ENCODE data around the gene RPGRIP1L. TPM values are rescaled to one million over a fixed set of nuclear protein-coding genes. Genes with fewer than 3 reads are reported as not detected.

The RPGRIP1L gene
- total RNA-seq, 3 donors from 2014 or later (not counting 1 experiment from before 2014, with no cell fraction given) = 2.3 to 3.0 (median 2.6) TPM

- no peak for DNase-seq
- Mint-ChIP-seq H3K9me3 (no peaks in the 10 kb centered on the region), H3K4me1 (no peaks in the 10 kb centered on the region), H3K27ac (no peak overlapping the region), H3K27me3 (ENCODE audit: low read depth in 2 of 2) (peaks cover 0 to 17% of the 10 kb centered on the region in 2 donors), H3K36me3 (no peaks in the 10 kb centered on the region), H3K4me3 (no peak overlapping the region)
- H3K27me3 ChIP-seq (ENCODE audit: control insufficient read depth, insufficient read depth, low read length) = no peaks in the 10 kb centered on the region
- intact Hi-C loops (cut with micrococcal nuclease) = no loop called here
- TF ChIP-seq CTCF (IDR thresholded peaks at IDR 0.05) = no peak
- 90% methylated on average over 2 of the region's 3 CpGs for WGBS (ENCODE audit: insufficient coverage)
- no peak overlapping the region for H3K4me3 ChIP-seq (ENCODE audit: low read length)
- no peak overlapping the region for H3K27ac ChIP-seq (ENCODE audit: low read length)
- no peaks in the 10 kb centered on the region for H3K4me1 ChIP-seq (ENCODE audit: control insufficient read depth, insufficient read depth, low read length)
- no peaks in the 10 kb centered on the region for H3K36me3 ChIP-seq (ENCODE audit: control insufficient read depth, insufficient read depth, low read length)
- no peaks in the 10 kb centered on the region for H3K9me3 ChIP-seq (ENCODE audit: control insufficient read depth, insufficient read depth, low read length)
- ATAC-seq = no peak
Measured at GRCh38 chr16:53588081-53588648, 115.5 kb downstream of the RPGRIP1L start.

GRCh38 chr16:53583401-53583800, 120.3 kb downstream of the RPGRIP1L start:
- H3K27ac ChIP-seq (ENCODE audit: low read length) = no peak overlapping the region
- Mint-ChIP-seq H3K4me3 (no peak overlapping the region), H3K4me1 (no peaks in the 10 kb centered on the region), H3K9me3 (no peaks in the 10 kb centered on the region), H3K27me3 (ENCODE audit: low read depth in 2 of 2) (peaks cover 2 to 10% of the 10 kb centered on the region in 2 donors), H3K36me3 (no peaks in the 10 kb centered on the region), H3K27ac (no peak overlapping the region)
- no peaks in the 10 kb centered on the region for H3K36me3 ChIP-seq (ENCODE audit: control insufficient read depth, insufficient read depth, low read length)
- intact Hi-C loops (cut with micrococcal nuclease) = no loop called here
- ATAC-seq (no peak), DNase-seq (no peak)
- no peaks in the 10 kb centered on the region for H3K4me1 ChIP-seq (ENCODE audit: control insufficient read depth, insufficient read depth, low read length)
- WGBS (ENCODE audit: insufficient coverage) = 76% methylated on average over 2 of the region's 2 CpGs
- TF ChIP-seq CTCF (IDR thresholded peaks at IDR 0.05) = no peak
- H3K9me3 ChIP-seq (ENCODE audit: control insufficient read depth, insufficient read depth, low read length) = no peaks in the 10 kb centered on the region
- H3K27me3 ChIP-seq (ENCODE audit: control insufficient read depth, insufficient read depth, low read length) = no peaks in the 10 kb centered on the region
- H3K4me3 ChIP-seq (ENCODE audit: low read length) = no peak overlapping the region

- no peak for DNase-seq
- H3K36me3 ChIP-seq (ENCODE audit: control insufficient read depth, insufficient read depth, low read length) = no peaks in the 10 kb centered on the region
- Mint-ChIP-seq H3K9me3 (no peaks in the 10 kb centered on the region), H3K4me1 (no peaks in the 10 kb centered on the region), H3K4me3 (no peak overlapping the region), H3K36me3 (no peaks in the 10 kb centered on the region), H3K27ac (no peak overlapping the region), H3K27me3 (ENCODE audit: low read depth in 2 of 2) (peaks cover 0 to 2% of the 10 kb centered on the region in 2 donors)
- intact Hi-C loops (cut with micrococcal nuclease) = no loop called here
- no peaks in the 10 kb centered on the region for H3K27me3 ChIP-seq (ENCODE audit: control insufficient read depth, insufficient read depth, low read length)
- H3K4me1 ChIP-seq (ENCODE audit: control insufficient read depth, insufficient read depth, low read length) = no peaks in the 10 kb centered on the region
- 87% methylated on average over 2 of the region's 2 CpGs for WGBS (ENCODE audit: insufficient coverage)
- no peak for ATAC-seq
- no peak overlapping the region for H3K27ac ChIP-seq (ENCODE audit: low read length)
- no peak overlapping the region for H3K4me3 ChIP-seq (ENCODE audit: low read length)
- no peaks in the 10 kb centered on the region for H3K9me3 ChIP-seq (ENCODE audit: control insufficient read depth, insufficient read depth, low read length)
- no peak for TF ChIP-seq CTCF (IDR thresholded peaks at IDR 0.05)
Measured at GRCh38 chr16:53581784-53582183, 121.9 kb downstream of the RPGRIP1L start.

Data from natural killer cell (primary cell).